ENCODE measurements around the gene GLTP. TPM values are rescaled to one million over a fixed set of nuclear protein-coding genes. Genes with fewer than 3 reads are reported as not detected.
A peak's percentile ranks its signal among the peaks of the same experiment; 100 is the strongest.
"Not testable (repeated sequence)": the region's sequence is repeated elsewhere in the genome, so short reads cannot be mapped to it uniquely, and the experiment has no call there.

The GLTP gene
- total RNA-seq, 1 experiment from 2014 or later = 24.2 TPM

- no peak for DNase-seq (ENCODE audit: low read depth)
- in situ Hi-C loops (cut with HindIII; ENCODE audit: low pct_unique_long_range_greater_than_20kb, low sequenced_read_pairs) = no loop called here
Measured at GRCh38 chr12:109861689-109862314, 18.5 kb downstream of the GLTP start.

- no peak for DNase-seq (ENCODE audit: low read depth)
- in situ Hi-C loops (cut with HindIII; ENCODE audit: low pct_unique_long_range_greater_than_20kb, low sequenced_read_pairs) = no loop called here
Measured at GRCh38 chr12:109860977-109861376, 19.4 kb downstream of the GLTP start.

GRCh38 chr12:109858764-109859163 lies 21.6 kb downstream of the GLTP start:
- no peak for DNase-seq (ENCODE audit: low read depth)
- in situ Hi-C loops (cut with HindIII; ENCODE audit: low pct_unique_long_range_greater_than_20kb, low sequenced_read_pairs) = no loop called here

GRCh38 chr12:109857715-109858114 lies 22.6 kb downstream of the GLTP start:
- in situ Hi-C loops (cut with HindIII; ENCODE audit: low pct_unique_long_range_greater_than_20kb, low sequenced_read_pairs) = no loop called here
- DNase-seq (ENCODE audit: low read depth) = no peak

- DNase-seq (ENCODE audit: low read depth) = no peak
- in situ Hi-C loops (cut with HindIII; ENCODE audit: low pct_unique_long_range_greater_than_20kb, low sequenced_read_pairs) = no loop called here
Measured at GRCh38 chr12:109855377-109855776, 25.0 kb downstream of the GLTP start.

GRCh38 chr12:109850518-109850917 lies 29.8 kb downstream of the GLTP start:
- DNase-seq (ENCODE audit: low read depth); in situ Hi-C loops (cut with HindIII; ENCODE audit: low pct_unique_long_range_greater_than_20kb, low sequenced_read_pairs): not testable (repeated sequence)

- in situ Hi-C loops (cut with HindIII; ENCODE audit: low pct_unique_long_range_greater_than_20kb, low sequenced_read_pairs) = no loop called here
- no peak for DNase-seq (ENCODE audit: low read depth)
Measured at GRCh38 chr12:109847142-109847735, 33.1 kb downstream of the GLTP start.

GRCh38 chr12:109845824-109846205 lies 34.5 kb downstream of the GLTP start:
- in situ Hi-C loops (cut with HindIII; ENCODE audit: low pct_unique_long_range_greater_than_20kb, low sequenced_read_pairs) = no loop called here
- DNase-seq (ENCODE audit: low read depth) = no peak

- DNase-seq (ENCODE audit: low read depth) = peak; percentile 73
- in situ Hi-C loops (cut with HindIII; ENCODE audit: low pct_unique_long_range_greater_than_20kb, low sequenced_read_pairs) = no loop called here
Measured at GRCh38 chr12:109844983-109845823, 35.1 kb downstream of the GLTP start.

GRCh38 chr12:109844091-109844490 lies 36.2 kb downstream of the GLTP start:
- DNase-seq (ENCODE audit: low read depth) = no peak
- in situ Hi-C loops (cut with HindIII; ENCODE audit: low pct_unique_long_range_greater_than_20kb, low sequenced_read_pairs) = no loop called here

GRCh38 chr12:109842021-109842420 lies 38.3 kb downstream of the GLTP start:
- no peak for DNase-seq (ENCODE audit: low read depth)
- in situ Hi-C loops (cut with HindIII; ENCODE audit: low pct_unique_long_range_greater_than_20kb, low sequenced_read_pairs) = no loop called here

- in situ Hi-C loops (cut with HindIII; ENCODE audit: low pct_unique_long_range_greater_than_20kb, low sequenced_read_pairs) = no loop called here
- DNase-seq (ENCODE audit: low read depth) = no peak
Measured at GRCh38 chr12:109841356-109841755, 39.0 kb downstream of the GLTP start.

GRCh38 chr12:109840305-109841074 lies 39.9 kb downstream of the GLTP start:
- peak; percentile 38 for DNase-seq (ENCODE audit: low read depth)
- in situ Hi-C loops (cut with HindIII; ENCODE audit: low pct_unique_long_range_greater_than_20kb, low sequenced_read_pairs) = no loop called here

GRCh38 chr12:109839444-109839843 lies 40.9 kb downstream of the GLTP start:
- in situ Hi-C loops (cut with HindIII; ENCODE audit: low pct_unique_long_range_greater_than_20kb, low sequenced_read_pairs) = no loop called here
- no peak for DNase-seq (ENCODE audit: low read depth)

GRCh38 chr12:109836916-109837315 lies 43.4 kb downstream of the GLTP start:
- in situ Hi-C loops (cut with HindIII; ENCODE audit: low pct_unique_long_range_greater_than_20kb, low sequenced_read_pairs) = no loop called here
- no peak for DNase-seq (ENCODE audit: low read depth)

- in situ Hi-C loops (cut with HindIII; ENCODE audit: low pct_unique_long_range_greater_than_20kb, low sequenced_read_pairs) = no loop called here
- DNase-seq (ENCODE audit: low read depth) = no peak
Measured at GRCh38 chr12:109835827-109836226, 44.5 kb downstream of the GLTP start.

- in situ Hi-C loops (cut with HindIII; ENCODE audit: low pct_unique_long_range_greater_than_20kb, low sequenced_read_pairs) = no loop called here
- DNase-seq (ENCODE audit: low read depth) = no peak
Measured at GRCh38 chr12:109833307-109834189, 46.8 kb downstream of the GLTP start, which contains the start of gene TRPV4. Gene TRPV4 (minus strand): TSS chr12:109833398. CDS start chr12:109814796, 18,602 bp downstream.
